HepG2 (cell line): ENCODE data around the gene PHF14. TPM values are rescaled to one million over a fixed set of nuclear protein-coding genes. Genes with fewer than 3 reads are reported as not detected.

Source experiments
- DR1 ChIP-seq: sonication (generic); formaldehyde crosslinking; IDR thresholded peaks from 2 replicates; pipeline ENCODE4 v1.8.0; 2021; ENCODE audit warnings: mild to moderate bottlenecking, missing genetic modification reagents, inconsistent platforms
- GABPA ChIP-seq, 2 experiments: IDR thresholded peaks; 2 replicates each; pipeline ENCODE4 v1.6.1; 2011 to 2016; ENCODE audit warnings: low read depth in 2 of 2, low read length in 1 of 2, missing biosample characterization in 1 of 2, missing genetic modification characterization in 1 of 2
- HDAC6 ChIP-seq: fragments of 200-600 bp; sonication (generic); IDR thresholded peaks from 2 replicates; pipeline ENCODE4 v1.7.0; 2017; ENCODE audit warnings: mild to moderate bottlenecking, antibody characterized with exemption, low read length, low read depth
- MAFF ChIP-seq: IDR thresholded peaks from 2 replicates; pipeline ENCODE4 v1.6.1; 2011; ENCODE audit warnings: low read depth, low read length, improper control_type of control experiment
- MATR3 ChIP-seq: sonication (generic); formaldehyde crosslinking; IDR thresholded peaks from 2 replicates; pipeline ENCODE4 v1.4.0; 2020; ENCODE audit warnings: missing genetic modification reagents
- NCOA5 ChIP-seq: sonication (generic); formaldehyde crosslinking; IDR thresholded peaks from 2 replicates; pipeline ENCODE4 v1.4.0; 2020; ENCODE audit warnings: missing genetic modification reagents
- NFE2L1 ChIP-seq: sonication (generic); formaldehyde crosslinking; IDR thresholded peaks from 2 replicates; pipeline ENCODE4 v1.4.0; 2020; ENCODE audit warnings: missing genetic modification reagents, mild to moderate bottlenecking, borderline replicate concordance
- RFX1 ChIP-seq: fragments of 450-650 bp; IDR thresholded peaks from 2 replicates; pipeline ENCODE4 v1.6.1; 2017
- RXRB ChIP-seq: IDR thresholded peaks from 2 replicates; pipeline ENCODE4 v1.6.1; 2016; ENCODE audit warnings: borderline replicate concordance, missing genetic modification reagents, missing compliant biosample characterization
- ZNF143 ChIP-seq: sonication (generic); formaldehyde crosslinking; IDR thresholded peaks from 2 replicates; pipeline ENCODE4 v1.4.0; 2020; ENCODE audit warnings: missing genetic modification reagents
- ZNF235 ChIP-seq: sonication (generic); formaldehyde crosslinking; IDR thresholded peaks from 2 replicates; pipeline ENCODE4 v1.8.1; 2023; ENCODE audit warnings: mild to moderate bottlenecking, missing genetic modification reagents, borderline replicate concordance
- ZNF333 ChIP-seq: sonication (generic); formaldehyde crosslinking; IDR thresholded peaks from 2 replicates; pipeline ENCODE4 v1.4.0; 2020; ENCODE audit warnings: mild to moderate bottlenecking, missing genetic modification reagents, borderline replicate concordance
- ZNF530 ChIP-seq: sonication (generic); formaldehyde crosslinking; IDR thresholded peaks from 2 replicates; pipeline ENCODE4 v1.5.0; 2020; ENCODE audit warnings: low read depth, mild to moderate bottlenecking, missing genetic modification reagents
- ZNF850 ChIP-seq: sonication (generic); formaldehyde crosslinking; conservative IDR thresholded peaks from 2 replicates; pipeline ENCODE4 v1.9.0; 2021; ENCODE audit warnings: mild to moderate bottlenecking, missing genetic modification reagents
- polyA plus RNA-seq, 8 experiments: library from polyadenylated mRNA; depleted of rRNA in 3 of 8; stranded (reverse) in 7 of 8; unstranded in 1 of 8; fragments of >200 nt; fragmentation: Illumina TruSeq in 4 of 8; extraction: Trizol in 4 of 8; gene quantifications; 2 replicates each; pipeline versions ENCODE4 v1.2.1 to v1.2.3, GENCODE V29; 2011 to 2016; ENCODE audit warnings: low read depth in 4 of 8, missing spikeins in 1 of 8, mixed read lengths in 1 of 8; ENCODE audit not compliant: insufficient read depth in 1 of 8
- total RNA-seq, 5 experiments: library from RNA; depleted of rRNA; stranded (reverse); fragments of >200 nt; fragmentation: Illumina TruSeq; extraction: Trizol; gene quantifications; 2 replicates each; pipeline ENCODE4 v1.2.3, GENCODE V29; 2016; ENCODE audit warnings: low read depth in 1 of 5
- TF ChIP-seq, protein P1 (sequence below): IDR thresholded peaks from 2 replicates; pipeline ENCODE4 v1.6.1; 2018; ENCODE audit warnings: missing genetic modification reagents
- TF ChIP-seq, protein P2 (sequence below): sonication (generic); formaldehyde crosslinking; IDR thresholded peaks from 2 replicates; pipeline ENCODE4 v1.5.1; 2020; ENCODE audit warnings: mild to moderate bottlenecking, missing genetic modification reagents, borderline replicate concordance
- TF ChIP-seq, protein P3 (sequence below): sonication (generic); formaldehyde crosslinking; IDR thresholded peaks from 2 replicates; pipeline ENCODE4 v1.4.0; 2020; ENCODE audit warnings: missing genetic modification reagents
- TF ChIP-seq, protein P4 (sequence below): IDR thresholded peaks from 2 replicates; pipeline ENCODE4 v1.6.1; 2016; ENCODE audit warnings: control low read depth
- TF ChIP-seq, protein P5 (sequence below): sonication (generic); formaldehyde crosslinking; IDR thresholded peaks from 2 replicates; pipeline ENCODE4 v1.4.0; 2020; ENCODE audit warnings: missing genetic modification reagents

Gene PHF14
- total and polyA plus RNA-seq, 2 of the 13 experiments (the other 11 are each of a cell fraction or from before 2014, with no cell fraction given), result 18.9 to 68.7 TPM

DNA sequence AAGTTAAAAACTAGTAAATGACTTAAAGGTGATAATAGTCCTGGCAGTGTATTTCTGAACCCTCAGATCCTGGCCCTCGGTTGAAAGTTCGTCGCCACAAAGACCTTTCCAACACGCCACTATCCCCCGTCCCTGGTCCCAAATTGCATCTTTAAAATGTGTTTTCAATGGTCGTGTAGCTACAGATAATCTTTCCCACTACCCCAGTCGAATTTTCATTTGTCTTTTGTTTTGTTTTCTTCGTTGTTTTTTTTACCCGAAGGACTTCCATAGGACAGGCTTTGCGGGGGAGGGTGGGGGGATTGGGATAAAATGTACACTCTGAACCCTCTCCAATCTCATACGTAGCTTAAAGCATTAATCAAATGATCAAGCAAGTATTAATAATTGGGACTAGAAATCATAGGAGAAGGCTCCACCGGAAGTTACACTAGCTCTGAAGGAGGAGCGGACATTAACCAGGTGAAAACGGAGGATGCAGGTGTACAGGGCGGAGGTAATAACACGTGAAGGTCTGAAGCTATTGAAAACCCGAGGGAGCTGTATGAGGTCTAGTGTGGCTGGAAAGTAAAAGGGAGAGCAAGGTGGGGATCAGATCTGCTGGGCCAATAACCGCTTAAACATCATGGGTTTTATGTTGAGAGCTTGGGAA, 32.8 kb upstream of the PHF14 start (continued):
- TF ChIP-seq, protein P1, sequence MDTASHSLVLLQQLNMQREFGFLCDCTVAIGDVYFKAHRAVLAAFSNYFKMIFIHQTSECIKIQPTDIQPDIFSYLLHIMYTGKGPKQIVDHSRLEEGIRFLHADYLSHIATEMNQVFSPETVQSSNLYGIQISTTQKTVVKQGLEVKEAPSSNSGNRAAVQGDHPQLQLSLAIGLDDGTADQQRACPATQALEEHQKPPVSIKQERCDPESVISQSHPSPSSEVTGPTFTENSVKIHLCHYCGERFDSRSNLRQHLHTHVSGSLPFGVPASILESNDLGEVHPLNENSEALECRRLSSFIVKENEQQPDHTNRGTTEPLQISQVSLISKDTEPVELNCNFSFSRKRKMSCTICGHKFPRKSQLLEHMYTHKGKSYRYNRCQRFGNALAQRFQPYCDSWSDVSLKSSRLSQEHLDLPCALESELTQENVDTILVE (CRISPR knock-in tag), result no peak
- TF ChIP-seq NCOA5 (CRISPR knock-in tag), result no peak
- no peak for TF ChIP-seq HDAC6
- TF ChIP-seq, protein P2, sequence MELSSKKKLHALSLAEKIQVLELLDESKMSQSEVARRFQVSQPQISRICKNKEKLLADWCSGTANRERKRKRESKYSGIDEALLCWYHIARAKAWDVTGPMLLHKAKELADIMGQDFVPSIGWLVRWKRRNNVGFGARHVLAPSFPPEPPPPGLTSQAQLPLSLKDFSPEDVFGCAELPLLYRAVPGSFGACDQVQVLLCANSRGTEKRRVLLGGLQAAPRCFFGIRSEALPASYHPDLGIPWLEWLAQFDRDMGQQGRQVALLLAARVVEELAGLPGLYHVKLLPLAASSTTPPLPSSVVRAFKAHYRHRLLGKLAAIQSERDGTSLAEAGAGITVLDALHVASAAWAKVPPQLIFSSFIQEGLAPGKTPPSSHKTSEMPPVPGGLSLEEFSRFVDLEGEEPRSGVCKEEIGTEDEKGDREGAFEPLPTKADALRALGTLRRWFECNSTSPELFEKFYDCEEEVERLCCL (CRISPR knock-in tag), result no peak
- TF ChIP-seq MATR3 (CRISPR knock-in tag), result no peak
- TF ChIP-seq RFX1, result no peak
- no peak for TF ChIP-seq MAFF
- 0 out of 2 replicates have a peak, but pooled peaks have one; percentile 58 for TF ChIP-seq ZNF530
- TF ChIP-seq DR1 (CRISPR knock-in tag), result 0 out of 2 replicates have a peak, but pooled peaks have one; percentile 6
- TF ChIP-seq ZNF333 (CRISPR knock-in tag), result no peak
- TF ChIP-seq NFE2L1, result no peak
- TF ChIP-seq ZNF850 (CRISPR knock-in tag), result 0 out of 2 replicates have a peak, but pooled peaks have one; percentile 72
- TF ChIP-seq, protein P3, sequence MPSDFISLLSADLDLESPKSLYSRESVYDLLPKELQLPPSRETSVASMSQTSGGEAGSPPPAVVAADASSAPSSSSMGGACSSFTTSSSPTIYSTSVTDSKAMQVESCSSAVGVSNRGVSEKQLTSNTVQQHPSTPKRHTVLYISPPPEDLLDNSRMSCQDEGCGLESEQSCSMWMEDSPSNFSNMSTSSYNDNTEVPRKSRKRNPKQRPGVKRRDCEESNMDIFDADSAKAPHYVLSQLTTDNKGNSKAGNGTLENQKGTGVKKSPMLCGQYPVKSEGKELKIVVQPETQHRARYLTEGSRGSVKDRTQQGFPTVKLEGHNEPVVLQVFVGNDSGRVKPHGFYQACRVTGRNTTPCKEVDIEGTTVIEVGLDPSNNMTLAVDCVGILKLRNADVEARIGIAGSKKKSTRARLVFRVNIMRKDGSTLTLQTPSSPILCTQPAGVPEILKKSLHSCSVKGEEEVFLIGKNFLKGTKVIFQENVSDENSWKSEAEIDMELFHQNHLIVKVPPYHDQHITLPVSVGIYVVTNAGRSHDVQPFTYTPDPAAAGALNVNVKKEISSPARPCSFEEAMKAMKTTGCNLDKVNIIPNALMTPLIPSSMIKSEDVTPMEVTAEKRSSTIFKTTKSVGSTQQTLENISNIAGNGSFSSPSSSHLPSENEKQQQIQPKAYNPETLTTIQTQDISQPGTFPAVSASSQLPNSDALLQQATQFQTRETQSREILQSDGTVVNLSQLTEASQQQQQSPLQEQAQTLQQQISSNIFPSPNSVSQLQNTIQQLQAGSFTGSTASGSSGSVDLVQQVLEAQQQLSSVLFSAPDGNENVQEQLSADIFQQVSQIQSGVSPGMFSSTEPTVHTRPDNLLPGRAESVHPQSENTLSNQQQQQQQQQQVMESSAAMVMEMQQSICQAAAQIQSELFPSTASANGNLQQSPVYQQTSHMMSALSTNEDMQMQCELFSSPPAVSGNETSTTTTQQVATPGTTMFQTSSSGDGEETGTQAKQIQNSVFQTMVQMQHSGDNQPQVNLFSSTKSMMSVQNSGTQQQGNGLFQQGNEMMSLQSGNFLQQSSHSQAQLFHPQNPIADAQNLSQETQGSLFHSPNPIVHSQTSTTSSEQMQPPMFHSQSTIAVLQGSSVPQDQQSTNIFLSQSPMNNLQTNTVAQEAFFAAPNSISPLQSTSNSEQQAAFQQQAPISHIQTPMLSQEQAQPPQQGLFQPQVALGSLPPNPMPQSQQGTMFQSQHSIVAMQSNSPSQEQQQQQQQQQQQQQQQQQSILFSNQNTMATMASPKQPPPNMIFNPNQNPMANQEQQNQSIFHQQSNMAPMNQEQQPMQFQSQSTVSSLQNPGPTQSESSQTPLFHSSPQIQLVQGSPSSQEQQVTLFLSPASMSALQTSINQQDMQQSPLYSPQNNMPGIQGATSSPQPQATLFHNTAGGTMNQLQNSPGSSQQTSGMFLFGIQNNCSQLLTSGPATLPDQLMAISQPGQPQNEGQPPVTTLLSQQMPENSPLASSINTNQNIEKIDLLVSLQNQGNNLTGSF (CRISPR knock-in tag), result no peak
- no peak for TF ChIP-seq RXRB (CRISPR knock-in tag)
- TF ChIP-seq ZNF143, result no peak
- TF ChIP-seq ZNF235, result no peak
- TF ChIP-seq GABPA (IDR thresholded peaks at IDR 0.05; ENCODE audit: low read depth, low read length), result no peak
- TF ChIP-seq GABPA (CRISPR knock-in tag; IDR thresholded peaks at IDR 0.05; ENCODE audit: low read depth), result peak; percentile 66
- TF ChIP-seq, protein P4, sequence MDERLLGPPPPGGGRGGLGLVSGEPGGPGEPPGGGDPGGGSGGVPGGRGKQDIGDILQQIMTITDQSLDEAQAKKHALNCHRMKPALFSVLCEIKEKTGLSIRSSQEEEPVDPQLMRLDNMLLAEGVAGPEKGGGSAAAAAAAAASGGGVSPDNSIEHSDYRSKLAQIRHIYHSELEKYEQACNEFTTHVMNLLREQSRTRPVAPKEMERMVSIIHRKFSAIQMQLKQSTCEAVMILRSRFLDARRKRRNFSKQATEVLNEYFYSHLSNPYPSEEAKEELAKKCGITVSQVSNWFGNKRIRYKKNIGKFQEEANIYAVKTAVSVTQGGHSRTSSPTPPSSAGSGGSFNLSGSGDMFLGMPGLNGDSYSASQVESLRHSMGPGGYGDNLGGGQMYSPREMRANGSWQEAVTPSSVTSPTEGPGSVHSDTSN (CRISPR knock-in tag), result no peak
- TF ChIP-seq, protein P5, sequence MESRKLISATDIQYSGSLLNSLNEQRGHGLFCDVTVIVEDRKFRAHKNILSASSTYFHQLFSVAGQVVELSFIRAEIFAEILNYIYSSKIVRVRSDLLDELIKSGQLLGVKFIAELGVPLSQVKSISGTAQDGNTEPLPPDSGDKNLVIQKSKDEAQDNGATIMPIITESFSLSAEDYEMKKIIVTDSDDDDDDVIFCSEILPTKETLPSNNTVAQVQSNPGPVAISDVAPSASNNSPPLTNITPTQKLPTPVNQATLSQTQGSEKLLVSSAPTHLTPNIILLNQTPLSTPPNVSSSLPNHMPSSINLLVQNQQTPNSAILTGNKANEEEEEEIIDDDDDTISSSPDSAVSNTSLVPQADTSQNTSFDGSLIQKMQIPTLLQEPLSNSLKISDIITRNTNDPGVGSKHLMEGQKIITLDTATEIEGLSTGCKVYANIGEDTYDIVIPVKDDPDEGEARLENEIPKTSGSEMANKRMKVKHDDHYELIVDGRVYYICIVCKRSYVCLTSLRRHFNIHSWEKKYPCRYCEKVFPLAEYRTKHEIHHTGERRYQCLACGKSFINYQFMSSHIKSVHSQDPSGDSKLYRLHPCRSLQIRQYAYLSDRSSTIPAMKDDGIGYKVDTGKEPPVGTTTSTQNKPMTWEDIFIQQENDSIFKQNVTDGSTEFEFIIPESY (CRISPR knock-in tag), result no peak
